ENCODE results near the gene LCN12.

DNA sequence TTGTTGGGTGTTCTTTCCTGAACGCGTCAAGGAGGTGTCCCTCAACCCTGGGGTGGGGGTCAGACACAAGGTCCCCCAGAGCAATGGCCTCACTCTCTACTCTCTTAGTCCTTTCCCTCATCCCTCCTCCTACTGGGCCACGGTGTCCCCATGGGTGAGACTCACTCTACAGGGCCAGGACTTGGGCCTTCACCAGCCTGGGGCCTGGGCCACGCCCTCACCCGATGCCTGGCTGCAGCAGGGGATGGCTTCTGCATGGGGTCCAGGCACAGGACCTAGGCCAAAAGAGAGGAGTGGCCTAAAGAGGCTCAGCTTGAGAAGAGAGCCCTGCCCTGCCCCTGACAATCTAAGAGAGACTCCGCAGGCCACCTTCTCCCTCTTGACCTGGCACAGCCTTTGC lies 5.8 kb downstream of the LCN12 start:
- TF ChIP-seq RFX5 (IDR thresholded peaks at IDR 0.05; ENCODE audit: low read length): no peak
- TF ChIP-seq, protein P1, sequence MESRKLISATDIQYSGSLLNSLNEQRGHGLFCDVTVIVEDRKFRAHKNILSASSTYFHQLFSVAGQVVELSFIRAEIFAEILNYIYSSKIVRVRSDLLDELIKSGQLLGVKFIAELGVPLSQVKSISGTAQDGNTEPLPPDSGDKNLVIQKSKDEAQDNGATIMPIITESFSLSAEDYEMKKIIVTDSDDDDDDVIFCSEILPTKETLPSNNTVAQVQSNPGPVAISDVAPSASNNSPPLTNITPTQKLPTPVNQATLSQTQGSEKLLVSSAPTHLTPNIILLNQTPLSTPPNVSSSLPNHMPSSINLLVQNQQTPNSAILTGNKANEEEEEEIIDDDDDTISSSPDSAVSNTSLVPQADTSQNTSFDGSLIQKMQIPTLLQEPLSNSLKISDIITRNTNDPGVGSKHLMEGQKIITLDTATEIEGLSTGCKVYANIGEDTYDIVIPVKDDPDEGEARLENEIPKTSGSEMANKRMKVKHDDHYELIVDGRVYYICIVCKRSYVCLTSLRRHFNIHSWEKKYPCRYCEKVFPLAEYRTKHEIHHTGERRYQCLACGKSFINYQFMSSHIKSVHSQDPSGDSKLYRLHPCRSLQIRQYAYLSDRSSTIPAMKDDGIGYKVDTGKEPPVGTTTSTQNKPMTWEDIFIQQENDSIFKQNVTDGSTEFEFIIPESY (IDR thresholded peaks at IDR 0.05; ENCODE audit: borderline replicate concordance, low read depth): no peak
- TF ChIP-seq, protein P2, sequence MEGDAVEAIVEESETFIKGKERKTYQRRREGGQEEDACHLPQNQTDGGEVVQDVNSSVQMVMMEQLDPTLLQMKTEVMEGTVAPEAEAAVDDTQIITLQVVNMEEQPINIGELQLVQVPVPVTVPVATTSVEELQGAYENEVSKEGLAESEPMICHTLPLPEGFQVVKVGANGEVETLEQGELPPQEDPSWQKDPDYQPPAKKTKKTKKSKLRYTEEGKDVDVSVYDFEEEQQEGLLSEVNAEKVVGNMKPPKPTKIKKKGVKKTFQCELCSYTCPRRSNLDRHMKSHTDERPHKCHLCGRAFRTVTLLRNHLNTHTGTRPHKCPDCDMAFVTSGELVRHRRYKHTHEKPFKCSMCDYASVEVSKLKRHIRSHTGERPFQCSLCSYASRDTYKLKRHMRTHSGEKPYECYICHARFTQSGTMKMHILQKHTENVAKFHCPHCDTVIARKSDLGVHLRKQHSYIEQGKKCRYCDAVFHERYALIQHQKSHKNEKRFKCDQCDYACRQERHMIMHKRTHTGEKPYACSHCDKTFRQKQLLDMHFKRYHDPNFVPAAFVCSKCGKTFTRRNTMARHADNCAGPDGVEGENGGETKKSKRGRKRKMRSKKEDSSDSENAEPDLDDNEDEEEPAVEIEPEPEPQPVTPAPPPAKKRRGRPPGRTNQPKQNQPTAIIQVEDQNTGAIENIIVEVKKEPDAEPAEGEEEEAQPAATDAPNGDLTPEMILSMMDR (IDR thresholded peaks at IDR 0.05): no peak
- TF ChIP-seq, protein P3, sequence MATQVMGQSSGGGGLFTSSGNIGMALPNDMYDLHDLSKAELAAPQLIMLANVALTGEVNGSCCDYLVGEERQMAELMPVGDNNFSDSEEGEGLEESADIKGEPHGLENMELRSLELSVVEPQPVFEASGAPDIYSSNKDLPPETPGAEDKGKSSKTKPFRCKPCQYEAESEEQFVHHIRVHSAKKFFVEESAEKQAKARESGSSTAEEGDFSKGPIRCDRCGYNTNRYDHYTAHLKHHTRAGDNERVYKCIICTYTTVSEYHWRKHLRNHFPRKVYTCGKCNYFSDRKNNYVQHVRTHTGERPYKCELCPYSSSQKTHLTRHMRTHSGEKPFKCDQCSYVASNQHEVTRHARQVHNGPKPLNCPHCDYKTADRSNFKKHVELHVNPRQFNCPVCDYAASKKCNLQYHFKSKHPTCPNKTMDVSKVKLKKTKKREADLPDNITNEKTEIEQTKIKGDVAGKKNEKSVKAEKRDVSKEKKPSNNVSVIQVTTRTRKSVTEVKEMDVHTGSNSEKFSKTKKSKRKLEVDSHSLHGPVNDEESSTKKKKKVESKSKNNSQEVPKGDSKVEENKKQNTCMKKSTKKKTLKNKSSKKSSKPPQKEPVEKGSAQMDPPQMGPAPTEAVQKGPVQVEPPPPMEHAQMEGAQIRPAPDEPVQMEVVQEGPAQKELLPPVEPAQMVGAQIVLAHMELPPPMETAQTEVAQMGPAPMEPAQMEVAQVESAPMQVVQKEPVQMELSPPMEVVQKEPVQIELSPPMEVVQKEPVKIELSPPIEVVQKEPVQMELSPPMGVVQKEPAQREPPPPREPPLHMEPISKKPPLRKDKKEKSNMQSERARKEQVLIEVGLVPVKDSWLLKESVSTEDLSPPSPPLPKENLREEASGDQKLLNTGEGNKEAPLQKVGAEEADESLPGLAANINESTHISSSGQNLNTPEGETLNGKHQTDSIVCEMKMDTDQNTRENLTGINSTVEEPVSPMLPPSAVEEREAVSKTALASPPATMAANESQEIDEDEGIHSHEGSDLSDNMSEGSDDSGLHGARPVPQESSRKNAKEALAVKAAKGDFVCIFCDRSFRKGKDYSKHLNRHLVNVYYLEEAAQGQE (IDR thresholded peaks at IDR 0.05; ENCODE audit: low read depth, low read length): no peak
- TF ChIP-seq GABPA (IDR thresholded peaks at IDR 0.05; ENCODE audit: low read depth): no peak
- TF ChIP-seq MEF2A (IDR thresholded peaks at IDR 0.05; ENCODE audit: borderline replicate concordance, low read depth): no peak
- no peak for TF ChIP-seq POLR2AphosphoS5 (IDR thresholded peaks at IDR 0.05; ENCODE audit: low read depth, low read length)
- no peak for TF ChIP-seq NFIC (IDR thresholded peaks at IDR 0.05; ENCODE audit: borderline replicate concordance)

All from SK-N-SH (cell line).